Endothelial cell of umbilical vein (primary cell): ENCODE measurements around the gene ROCK2. TPM values are rescaled to one million over a fixed set of nuclear protein-coding genes. Genes with fewer than 3 reads are reported as not detected.
A peak's percentile ranks its signal among the peaks of the same experiment; 100 is the strongest.

Experiments used
- BruUV-seq: library from RNA; stranded (reverse); fragments of 400-500 nt; replicated peaks from 2 replicates; lab custom pipeline; 2021; lab: Mats Ljungman, UMichigan
- CTCF ChIA-PET: fragments of 300-600, 350-600 bp; sonication (Branson Sonifier 250); formaldehyde crosslinking; loops from one replicate; lab custom pipeline; 2021; ENCODE audit warnings: antibody characterized with exemption, inconsistent platforms; lab: Charles Lee
- POLR2A ChIA-PET: fragments of 300-600, 350-600 bp; sonication (Branson Sonifier 250); formaldehyde crosslinking; loops from one replicate; lab custom pipeline; 2021; ENCODE audit warnings: antibody characterized with exemption, inconsistent platforms; lab: Charles Lee
- DNase-seq: peaks from one replicate; pipeline ENCODE4 v3.0.0-alpha.2; 2011; ENCODE audit warnings: low read depth, low spot score
- FAIRE-seq: peaks from 2 replicates; lab custom pipeline; 2011; peaks lifted over from hg19 to GRCh38; lab: Jason Lieb, UNC
- H2AFZ ChIP-seq: 2 replicates; pipeline ENCODE4 v1.6.0; 2012; ENCODE audit warnings: low read depth, low read length, control low read depth, inconsistent platforms
- H3K27ac ChIP-seq: 2 replicates; pipeline ENCODE4 v1.5.1; 2011; ENCODE audit warnings: low read depth, mild to moderate bottlenecking, control low read depth, low read length, moderate library complexity; ENCODE audit not compliant: insufficient read depth
- H3K27me3 ChIP-seq, 2 experiments: 2 replicates each; pipeline versions ENCODE4 v1.6.0 to v1.6.1; 2011; ENCODE audit warnings: low read length in 2 of 2, mixed read lengths in 1 of 2; ENCODE audit not compliant: control insufficient read depth in 2 of 2, insufficient read depth in 2 of 2
- H3K36me3 ChIP-seq, 2 experiments: 2 replicates in 1 of 2; 3 replicates in 1 of 2; pipeline ENCODE4 v1.5.1; 2011; ENCODE audit warnings: low read length in 2 of 2, mild to moderate bottlenecking in 1 of 2, moderate library complexity in 1 of 2; ENCODE audit not compliant: control insufficient read depth in 2 of 2, insufficient read depth in 2 of 2; ENCODE audit errors: extremely low read depth in 1 of 2
- H3K4me1 ChIP-seq: 3 replicates; pipeline ENCODE4 v1.5.1; 2011; ENCODE audit warnings: mild to moderate bottlenecking, low read length; ENCODE audit not compliant: control insufficient read depth, insufficient read depth; ENCODE audit errors: extremely low read depth
- H3K4me2 ChIP-seq: 2 replicates; pipeline ENCODE4 v1.6.1; 2011; ENCODE audit warnings: low read length, control low read depth, mixed read lengths; ENCODE audit not compliant: insufficient read depth
- H3K4me3 ChIP-seq, 3 experiments: fragments of 200-600 bp in 1 of 3; sonication (generic), shearing (Covaris generic) in 1 of 3; replicated peaks in 1 of 3; 2 replicates each; pipeline ENCODE4 v1.5.1; 2011 to 2016; ENCODE audit warnings: control low read depth in 3 of 3, low read length in 3 of 3, mild to moderate bottlenecking in 2 of 3, inconsistent platforms in 1 of 3, low read depth in 1 of 3, moderate library complexity in 1 of 3; ENCODE audit not compliant: insufficient read depth in 1 of 3
- H3K79me2 ChIP-seq: 2 replicates; pipeline ENCODE4 v1.6.0; 2012; ENCODE audit warnings: low read length, inconsistent platforms; ENCODE audit not compliant: control insufficient read depth, insufficient read depth
- H3K9ac ChIP-seq: replicated peaks from 2 replicates; pipeline ENCODE3; 2011; ENCODE audit warnings: low read length, control low read depth; ENCODE audit not compliant: insufficient read depth; ENCODE audit errors: extremely low read depth
- H3K9me1 ChIP-seq: replicated peaks from 3 replicates; pipeline ENCODE4 v1.6.0; 2011; ENCODE audit warnings: mild to moderate bottlenecking, low read length; ENCODE audit not compliant: control insufficient read depth, insufficient read depth; ENCODE audit errors: extremely low read depth
- H3K9me3 ChIP-seq: replicated peaks from 2 replicates; pipeline ENCODE4 v1.5.1; 2012; ENCODE audit warnings: low read length, inconsistent platforms; ENCODE audit not compliant: control insufficient read depth, insufficient read depth
- H4K20me1 ChIP-seq: replicated peaks from 2 replicates; pipeline ENCODE3; 2011; ENCODE audit warnings: mild to moderate bottlenecking, low read length; ENCODE audit not compliant: control insufficient read depth, insufficient read depth; ENCODE audit errors: extremely low read depth
- EZH2 ChIP-seq: IDR thresholded peaks from 2 replicates; pipeline ENCODE4 v1.6.1; 2012; ENCODE audit warnings: borderline replicate concordance, low read depth, mild to moderate bottlenecking, moderate library complexity, low read length, inconsistent platforms; ENCODE audit not compliant: severe bottlenecking
- FOS ChIP-seq: IDR thresholded peaks from 2 replicates; pipeline ENCODE4 v1.6.1; 2011; ENCODE audit warnings: mild to moderate bottlenecking, low read length, moderate library complexity, borderline replicate concordance; ENCODE audit not compliant: insufficient read depth
- GATA2 ChIP-seq: IDR thresholded peaks from 2 replicates; pipeline ENCODE4 v1.7.0; 2011; ENCODE audit warnings: low read depth, mild to moderate bottlenecking, moderate library complexity, mixed read lengths, low read length; ENCODE audit not compliant: insufficient read length, insufficient read depth
- MYC ChIP-seq: IDR thresholded peaks from one replicate; pipeline ENCODE4 v1.6.1; 2011; ENCODE audit warnings: mild to moderate bottlenecking, low read depth, low read length
- POLR2A ChIP-seq: IDR thresholded peaks from 2 replicates; pipeline ENCODE4 v1.6.1; 2012; ENCODE audit warnings: low read depth, mild to moderate bottlenecking, control low read depth, low read length
- POLR2AphosphoS5 ChIP-seq: IDR thresholded peaks from 2 replicates; pipeline ENCODE4 v1.6.1; 2012; ENCODE audit warnings: low read depth, mild to moderate bottlenecking, control low read depth, low read length, moderate library complexity; ENCODE audit not compliant: insufficient read depth
- dilution Hi-C: fragments of 300-500 bp; cut with MboI; formaldehyde crosslinking; loops from one replicate; pipeline ENCODE4 v1.15.0; 2019; ENCODE audit warnings: low sequenced_read_pairs; ENCODE audit not compliant: extremely low pct_ligation_motif_present
- intact Hi-C: fragments of 100-400 bp; cut with micrococcal nuclease; formaldehyde crosslinking; loops from one replicate; pipeline ENCODE4 v1.10.0; 2022
- polyA plus RNA-seq, 4 experiments: library from polyadenylated mRNA; depleted of rRNA in 3 of 4; stranded (reverse) in 3 of 4; unstranded in 1 of 4; fragments of >200 nt; gene quantifications; 2 replicates each; pipeline versions ENCODE4 v1.2.1 to v1.2.3, GENCODE V29; 2011 to 2012; ENCODE audit warnings: missing spikeins in 1 of 4
- total RNA-seq: library from RNA; stranded (reverse); gene quantifications from 2 replicates; pipeline ENCODE4 v1.2.3, GENCODE V29; 2021
- TF ChIP-seq, protein P1 (sequence below), 2 donors: IDR thresholded peaks; 1 replicate in 1 of 2; 2 replicates in 1 of 2; pipeline ENCODE4 v1.5.1; 2011; ENCODE audit warnings: low read length in 2 of 2, mild to moderate bottlenecking in 2 of 2, moderate library complexity in 2 of 2, control low read depth in 1 of 2, inconsistent platforms in 1 of 2, low read depth in 1 of 2; ENCODE audit not compliant: insufficient read depth in 1 of 2; ENCODE audit errors: extremely low read depth in 1 of 2

The ROCK2 gene
- total and polyA plus RNA-seq, 2 donors (not counting 3 experiments of a cell fraction or from before 2014, with no cell fraction given), result 5.2 to 56.5 TPM

DNA sequence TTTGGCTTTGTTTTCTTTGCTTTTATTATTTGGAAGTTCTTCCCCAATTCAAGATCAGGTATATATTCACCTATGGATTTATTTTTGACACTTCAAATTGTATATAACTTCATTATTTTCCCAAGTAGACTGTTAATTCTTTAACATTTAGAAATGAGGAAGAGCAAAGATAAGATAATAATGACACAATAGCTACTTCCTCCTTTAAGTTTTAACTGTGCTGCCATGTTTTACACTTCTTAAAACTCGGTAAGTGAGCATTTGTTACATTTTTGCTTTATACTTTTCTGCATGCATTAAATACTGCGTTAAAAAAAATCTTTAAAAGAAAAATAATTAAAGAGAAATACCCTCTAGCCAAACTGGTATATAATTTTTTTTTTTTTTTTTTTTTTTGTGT is 156.7 kb downstream of the ROCK2 start:
- Histone ChIP-seq H3K4me3 (no peak overlapping the region), H3K9me1 (no peaks in the 10 kb centered on the region), H2AFZ (no peak overlapping the region), H3K27me3 (no peaks in the 10 kb centered on the region), H4K20me1 (no peaks in the 10 kb centered on the region), H3K27ac (no peak overlapping the region), H3K9me3 (no peaks in the 10 kb centered on the region), H3K79me2 (no peaks in the 10 kb centered on the region), H3K36me3 (peaks cover 0 to 16% of the 10 kb centered on the region in 2 experiments), H3K4me2 (peak overlapping the region; percentile 46), H3K9ac (no peak overlapping the region), H3K4me1 (peaks cover 9% of the 10 kb centered on the region)
- DNase-seq, result no peak
- BruUV-seq, result no TSS peak
- TF ChIP-seq POLR2A (no peak), FOS (no peak), POLR2AphosphoS5 (no peak), MYC (no peak), EZH2 (no peak), GATA2 (no peak)
- TF ChIP-seq, protein P1, sequence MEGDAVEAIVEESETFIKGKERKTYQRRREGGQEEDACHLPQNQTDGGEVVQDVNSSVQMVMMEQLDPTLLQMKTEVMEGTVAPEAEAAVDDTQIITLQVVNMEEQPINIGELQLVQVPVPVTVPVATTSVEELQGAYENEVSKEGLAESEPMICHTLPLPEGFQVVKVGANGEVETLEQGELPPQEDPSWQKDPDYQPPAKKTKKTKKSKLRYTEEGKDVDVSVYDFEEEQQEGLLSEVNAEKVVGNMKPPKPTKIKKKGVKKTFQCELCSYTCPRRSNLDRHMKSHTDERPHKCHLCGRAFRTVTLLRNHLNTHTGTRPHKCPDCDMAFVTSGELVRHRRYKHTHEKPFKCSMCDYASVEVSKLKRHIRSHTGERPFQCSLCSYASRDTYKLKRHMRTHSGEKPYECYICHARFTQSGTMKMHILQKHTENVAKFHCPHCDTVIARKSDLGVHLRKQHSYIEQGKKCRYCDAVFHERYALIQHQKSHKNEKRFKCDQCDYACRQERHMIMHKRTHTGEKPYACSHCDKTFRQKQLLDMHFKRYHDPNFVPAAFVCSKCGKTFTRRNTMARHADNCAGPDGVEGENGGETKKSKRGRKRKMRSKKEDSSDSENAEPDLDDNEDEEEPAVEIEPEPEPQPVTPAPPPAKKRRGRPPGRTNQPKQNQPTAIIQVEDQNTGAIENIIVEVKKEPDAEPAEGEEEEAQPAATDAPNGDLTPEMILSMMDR (IDR thresholded peaks at IDR 0.05; ENCODE audit: extremely low read depth in 1 of 2, insufficient read depth in 1 of 2, low read depth in 1 of 2, low read length in 2 of 2), result no peak
- CTCF ChIA-PET, result interaction anchor here (0.6 to 1.8 kb wide), 6 partner anchors 9 to 395 kb away, joined by 3 to 5 read pairs (median 4); no protein-coding TSS in a partner anchor
- dilution Hi-C loops (no loop called here), intact Hi-C loops (no loop called here)
- no peak for FAIRE-seq
- POLR2A ChIA-PET, result interaction anchor here (0.7 kb wide), 1 partner anchor 16 kb away, joined by 10 read pairs; no protein-coding TSS in a partner anchor
